Measurements from ENCODE around the gene EPO. TPM values are rescaled to one million over a fixed set of nuclear protein-coding genes. Genes with fewer than 3 reads are reported as not detected.
A peak's percentile ranks its signal among the peaks of the same experiment; 100 is the strongest.

The EPO gene
- total and polyA plus RNA-seq, 9 donors = 0.05 to 0.25 (median 0.20) TPM; not detected in 6

DNA sequence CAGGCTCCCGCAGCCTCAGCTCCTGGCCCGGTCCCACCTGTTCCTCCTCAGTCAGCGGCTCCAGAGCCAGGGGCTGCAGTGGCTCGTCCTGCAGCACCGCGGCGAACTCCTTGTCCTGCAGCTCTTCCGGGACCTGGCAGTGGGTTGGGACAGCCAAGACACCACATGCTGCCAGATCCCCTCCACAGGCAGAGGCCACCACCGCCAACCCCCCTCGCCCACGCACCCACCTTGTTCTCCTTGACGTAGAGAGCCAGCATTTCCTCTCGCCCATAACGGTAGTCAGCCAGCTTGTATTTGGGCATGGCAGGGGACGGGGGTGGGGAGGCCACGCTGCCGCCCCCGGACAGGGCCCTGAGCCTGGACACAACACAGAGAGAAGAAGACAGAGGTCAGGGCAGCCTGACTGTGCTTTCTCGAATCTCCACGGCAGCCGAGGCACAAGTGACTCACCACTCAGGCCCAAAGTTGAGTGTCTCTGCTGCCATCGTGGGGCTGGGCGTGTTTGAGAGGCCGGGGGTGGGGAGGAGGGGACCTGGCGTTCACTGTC is 32.4 kb upstream of the EPO start:
- H3K27me3 ChIP-seq = no peaks in the 10 kb centered on the region
- no peaks in the 10 kb centered on the region for H3K36me3 ChIP-seq
- H3K4me3 ChIP-seq = no peak overlapping the region
- intact Hi-C loops (cut with DNase I) = loop anchor here in 2 of 4 donors (5.0 kb wide), 2 partner anchors 116 to 126 kb away; partner anchors contain the start of gene SAP25 (in 1 of the 2)
- no peaks in the 10 kb centered on the region for H3K9me3 ChIP-seq
- 60 to 65% (median 62%) methylated on average over 25 of the region's 25 CpGs for WGBS, 3 donors
- no peak for DNase-seq
- TF ChIP-seq, protein P1, sequence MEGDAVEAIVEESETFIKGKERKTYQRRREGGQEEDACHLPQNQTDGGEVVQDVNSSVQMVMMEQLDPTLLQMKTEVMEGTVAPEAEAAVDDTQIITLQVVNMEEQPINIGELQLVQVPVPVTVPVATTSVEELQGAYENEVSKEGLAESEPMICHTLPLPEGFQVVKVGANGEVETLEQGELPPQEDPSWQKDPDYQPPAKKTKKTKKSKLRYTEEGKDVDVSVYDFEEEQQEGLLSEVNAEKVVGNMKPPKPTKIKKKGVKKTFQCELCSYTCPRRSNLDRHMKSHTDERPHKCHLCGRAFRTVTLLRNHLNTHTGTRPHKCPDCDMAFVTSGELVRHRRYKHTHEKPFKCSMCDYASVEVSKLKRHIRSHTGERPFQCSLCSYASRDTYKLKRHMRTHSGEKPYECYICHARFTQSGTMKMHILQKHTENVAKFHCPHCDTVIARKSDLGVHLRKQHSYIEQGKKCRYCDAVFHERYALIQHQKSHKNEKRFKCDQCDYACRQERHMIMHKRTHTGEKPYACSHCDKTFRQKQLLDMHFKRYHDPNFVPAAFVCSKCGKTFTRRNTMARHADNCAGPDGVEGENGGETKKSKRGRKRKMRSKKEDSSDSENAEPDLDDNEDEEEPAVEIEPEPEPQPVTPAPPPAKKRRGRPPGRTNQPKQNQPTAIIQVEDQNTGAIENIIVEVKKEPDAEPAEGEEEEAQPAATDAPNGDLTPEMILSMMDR (IDR thresholded peaks at IDR 0.05) = no peak
- TF ChIP-seq EP300 (IDR thresholded peaks at IDR 0.05) = no peak
- no peak for TF ChIP-seq POLR2A (IDR thresholded peaks at IDR 0.05)
- peaks cover 14% of the 10 kb centered on the region for H3K4me1 ChIP-seq (ENCODE audit: insufficient read depth)
- no peak overlapping the region for H3K27ac ChIP-seq

DNA sequence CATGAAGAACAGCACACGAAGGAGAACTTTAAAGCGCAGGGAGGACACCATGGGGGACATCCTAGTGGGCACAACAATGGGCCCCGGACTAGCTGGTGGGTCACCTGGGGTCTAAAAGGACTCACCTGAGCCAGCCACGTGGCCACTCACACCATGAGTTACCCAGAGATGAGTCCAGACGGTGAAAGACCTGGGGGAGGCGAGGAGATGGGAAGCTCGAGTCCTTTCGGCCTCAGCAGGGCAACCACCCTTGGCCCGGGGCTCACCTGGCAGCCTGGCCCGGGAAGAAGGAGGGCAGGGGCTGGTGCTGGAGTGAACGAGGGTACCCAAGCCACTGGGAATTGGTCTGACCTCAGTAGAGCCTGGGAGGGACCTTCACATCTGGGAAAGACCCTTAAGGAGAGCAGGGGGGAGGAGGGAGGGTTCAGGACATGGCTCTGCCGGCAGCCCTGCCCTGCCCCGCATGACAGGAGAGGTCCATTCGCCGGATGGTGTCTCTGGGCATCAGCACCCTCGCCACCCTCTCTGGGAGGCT is 31.9 kb upstream of the EPO start:
- 71 to 75% (median 73%) methylated on average over 15 to 16 of the region's 16 CpGs for WGBS, 3 donors

DNA sequence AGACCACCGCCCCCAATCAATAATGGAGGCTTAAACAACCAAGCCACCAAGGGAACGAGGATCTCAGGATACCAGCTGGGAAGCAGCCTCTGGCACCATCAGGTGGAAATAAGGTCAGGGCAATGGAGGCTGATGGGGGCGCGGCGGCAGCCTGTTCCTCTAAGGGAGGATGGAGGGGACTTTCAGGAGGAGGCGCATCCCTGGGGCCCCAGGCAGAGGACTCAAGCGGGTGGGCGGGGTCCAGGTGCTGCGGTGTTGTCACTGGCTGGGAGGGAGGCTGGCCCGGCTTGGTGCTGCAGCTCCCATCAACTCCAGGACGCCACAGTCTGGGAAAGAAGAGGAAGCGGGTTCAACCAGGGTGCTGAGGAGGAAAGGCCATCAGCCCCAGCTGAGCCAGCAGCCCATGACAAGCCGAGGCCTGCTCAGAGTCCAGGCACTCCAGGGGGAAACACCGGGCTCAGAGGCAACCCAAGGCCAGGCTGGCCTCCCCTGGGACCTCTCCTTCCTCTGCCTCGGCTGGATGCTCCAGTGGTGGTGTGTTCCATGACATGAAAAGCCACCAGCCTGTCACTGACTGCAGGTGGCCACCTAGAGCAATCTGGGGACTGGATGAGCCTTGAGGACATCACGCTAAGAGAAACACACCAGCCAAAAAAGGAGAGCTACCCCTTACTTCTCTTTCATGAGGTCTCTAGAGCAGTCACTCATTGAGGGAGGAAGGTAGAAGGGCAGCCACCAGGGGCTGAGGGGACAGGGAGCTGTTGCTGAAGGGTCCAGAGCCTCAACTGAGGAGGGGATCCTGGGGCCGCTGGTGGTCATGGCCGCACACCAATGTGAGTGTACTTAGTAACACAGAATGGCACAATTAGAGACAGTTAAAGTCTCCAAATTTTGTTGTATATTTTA is 30.8 kb upstream of the EPO start:
- H3K4me3 ChIP-seq = no peak overlapping the region
- H3K36me3 ChIP-seq = no peaks in the 10 kb centered on the region
- DNase-seq = peak in 2 of 5 donors; percentile 26 to 34
- TF ChIP-seq POLR2A (IDR thresholded peaks at IDR 0.05) (no peak), EP300 (IDR thresholded peaks at IDR 0.05) (no peak)
- TF ChIP-seq, protein P1 (IDR thresholded peaks at IDR 0.05) = no peak
- intact Hi-C loops (cut with DNase I) = loop anchor here (5.0 to 10.0 kb wide), 7 partner anchors 117 to 1108 kb away; partner anchors contain the start of genes LAMTOR4 (in 1 of the 4), SAP25 (in 1 of the 4) and SPACDR (in 1 of the 4)
- H3K9me3 ChIP-seq = no peaks in the 10 kb centered on the region
- peaks cover 15% of the 10 kb centered on the region for H3K4me1 ChIP-seq (ENCODE audit: insufficient read depth)
- 78 to 81% (median 80%) methylated on average over 18 of the region's 18 CpGs for WGBS, 3 donors
- H3K27me3 ChIP-seq = no peaks in the 10 kb centered on the region
- H3K27ac ChIP-seq = no peak overlapping the region

More for the DNA sequence above, 31.9 kb upstream of the EPO start:
- Histone ChIP-seq H3K36me3 (no peaks in the 10 kb centered on the region), H3K9me3 (no peaks in the 10 kb centered on the region), H3K4me3 (no peak overlapping the region), H3K4me1 (ENCODE audit: insufficient read depth) (peaks cover 15% of the 10 kb centered on the region), H3K27me3 (no peaks in the 10 kb centered on the region), H3K27ac (no peak overlapping the region)
- TF ChIP-seq POLR2A (IDR thresholded peaks at IDR 0.05) = no peak
- TF ChIP-seq, protein P1 (IDR thresholded peaks at IDR 0.05) = no peak
- no peak for TF ChIP-seq EP300 (IDR thresholded peaks at IDR 0.05)
- no peak for DNase-seq
- intact Hi-C loops (cut with DNase I) = loop anchor here in 2 of 4 donors (5.0 kb wide), 2 partner anchors 116 to 126 kb away; partner anchors contain the start of gene SAP25 (in 1 of the 2)
